Osteocyte (in vitro differentiated cells): ENCODE results near the gene SLC35F3. TPM values are rescaled to one million over a fixed set of nuclear protein-coding genes. Genes with fewer than 3 reads are reported as not detected.

ENCODE experiments used
- DNase-seq: peaks from one replicate; pipeline ENCODE4 v3.0.0; 2021; ENCODE audit warnings: mixed read lengths; ENCODE audit not compliant: unreplicated experiment; ENCODE audit errors: extremely low spot score
- H3K27ac Mint-ChIP-seq: one replicate; pipeline ENCODE4 v1.8.0; 2021; ENCODE audit warnings: mild to moderate bottlenecking, mixed read lengths; ENCODE audit not compliant: unreplicated experiment
- H3K27me3 Mint-ChIP-seq: one replicate; pipeline ENCODE4 v1.8.0; 2021; ENCODE audit warnings: mixed read lengths; ENCODE audit not compliant: unreplicated experiment
- H3K36me3 Mint-ChIP-seq: one replicate; pipeline ENCODE4 v1.8.0; 2021; ENCODE audit warnings: mixed read lengths; ENCODE audit not compliant: unreplicated experiment
- H3K4me1 Mint-ChIP-seq: one replicate; pipeline ENCODE4 v1.8.0; 2021; ENCODE audit warnings: mixed read lengths; ENCODE audit not compliant: unreplicated experiment
- H3K4me3 Mint-ChIP-seq: one replicate; pipeline ENCODE4 v1.8.0; 2021; ENCODE audit warnings: mild to moderate bottlenecking, moderate library complexity, mixed read lengths; ENCODE audit not compliant: unreplicated experiment
- H3K9me3 Mint-ChIP-seq: one replicate; pipeline ENCODE4 v1.8.0; 2021; ENCODE audit warnings: mixed read lengths; ENCODE audit not compliant: unreplicated experiment
- total RNA-seq: library from RNA; stranded (reverse); gene quantifications from 2 replicates; pipeline ENCODE4 v1.2.1, GENCODE V29; 2021
- TF ChIP-seq, protein P1 (sequence below): fragments of 200-600 bp; sonication (generic); IDR thresholded peaks from 2 replicates; pipeline ENCODE4 v1.5.0; 2021; ENCODE audit warnings: antibody characterized with exemption, mild to moderate bottlenecking, moderate library complexity

SLC35F3 gene
- total RNA-seq, 1 donor from 2014 or later = not detected

DNA sequence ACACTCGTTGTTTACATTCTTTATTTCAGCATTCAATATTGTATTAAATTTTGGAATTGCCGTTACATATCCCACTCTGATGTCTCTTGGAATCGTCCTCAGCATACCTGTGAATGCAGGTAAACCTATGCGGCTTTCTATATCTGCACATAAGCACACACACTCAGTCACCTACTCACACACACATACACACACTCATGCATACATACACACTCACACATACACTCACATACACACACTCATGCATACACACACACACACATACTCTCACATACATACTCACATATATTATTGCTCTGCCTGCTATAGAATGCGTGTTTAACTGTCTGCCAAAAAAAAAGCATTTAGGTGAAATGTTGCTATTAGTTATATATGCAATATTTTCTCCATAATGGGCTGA, 415.6 kb downstream of the SLC35F3 start:
- H3K9me3 Mint-ChIP-seq = no peaks in the 10 kb centered on the region
- DNase-seq = no peak
- no peaks in the 10 kb centered on the region for H3K4me1 Mint-ChIP-seq
- H3K4me3 Mint-ChIP-seq = no peak overlapping the region
- H3K36me3 Mint-ChIP-seq = no peaks in the 10 kb centered on the region
- no peak overlapping the region for H3K27ac Mint-ChIP-seq
- TF ChIP-seq, protein P1, sequence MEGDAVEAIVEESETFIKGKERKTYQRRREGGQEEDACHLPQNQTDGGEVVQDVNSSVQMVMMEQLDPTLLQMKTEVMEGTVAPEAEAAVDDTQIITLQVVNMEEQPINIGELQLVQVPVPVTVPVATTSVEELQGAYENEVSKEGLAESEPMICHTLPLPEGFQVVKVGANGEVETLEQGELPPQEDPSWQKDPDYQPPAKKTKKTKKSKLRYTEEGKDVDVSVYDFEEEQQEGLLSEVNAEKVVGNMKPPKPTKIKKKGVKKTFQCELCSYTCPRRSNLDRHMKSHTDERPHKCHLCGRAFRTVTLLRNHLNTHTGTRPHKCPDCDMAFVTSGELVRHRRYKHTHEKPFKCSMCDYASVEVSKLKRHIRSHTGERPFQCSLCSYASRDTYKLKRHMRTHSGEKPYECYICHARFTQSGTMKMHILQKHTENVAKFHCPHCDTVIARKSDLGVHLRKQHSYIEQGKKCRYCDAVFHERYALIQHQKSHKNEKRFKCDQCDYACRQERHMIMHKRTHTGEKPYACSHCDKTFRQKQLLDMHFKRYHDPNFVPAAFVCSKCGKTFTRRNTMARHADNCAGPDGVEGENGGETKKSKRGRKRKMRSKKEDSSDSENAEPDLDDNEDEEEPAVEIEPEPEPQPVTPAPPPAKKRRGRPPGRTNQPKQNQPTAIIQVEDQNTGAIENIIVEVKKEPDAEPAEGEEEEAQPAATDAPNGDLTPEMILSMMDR = no peak
- peaks cover 31% of the 10 kb centered on the region for H3K27me3 Mint-ChIP-seq

DNA sequence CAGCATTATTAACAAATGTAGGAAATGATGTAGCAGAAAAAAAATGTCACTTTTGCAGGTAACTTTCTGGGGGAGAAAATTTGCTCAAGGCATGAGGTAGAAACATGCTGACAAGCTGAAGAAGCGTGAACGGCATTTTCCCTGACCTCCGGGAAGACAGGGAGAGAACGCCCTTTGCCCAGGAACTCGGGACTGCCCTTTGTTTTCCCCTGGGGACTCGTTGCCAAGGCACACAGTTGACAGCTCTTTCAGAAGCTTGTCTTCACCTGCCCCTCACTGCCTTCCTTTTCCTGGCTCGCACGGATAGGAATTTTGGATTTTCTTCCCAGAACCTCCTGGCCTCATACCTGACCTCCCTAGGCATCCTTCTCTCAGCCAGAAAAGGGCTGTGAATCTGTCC, 416.1 kb downstream of the SLC35F3 start:
- Mint-ChIP-seq H3K4me3 (no peak overlapping the region), H3K4me1 (no peaks in the 10 kb centered on the region), H3K36me3 (no peaks in the 10 kb centered on the region), H3K27me3 (peaks cover 35% of the 10 kb centered on the region), H3K27ac (no peak overlapping the region), H3K9me3 (no peaks in the 10 kb centered on the region)
- no peak for DNase-seq
- TF ChIP-seq, protein P1 = no peak

DNA sequence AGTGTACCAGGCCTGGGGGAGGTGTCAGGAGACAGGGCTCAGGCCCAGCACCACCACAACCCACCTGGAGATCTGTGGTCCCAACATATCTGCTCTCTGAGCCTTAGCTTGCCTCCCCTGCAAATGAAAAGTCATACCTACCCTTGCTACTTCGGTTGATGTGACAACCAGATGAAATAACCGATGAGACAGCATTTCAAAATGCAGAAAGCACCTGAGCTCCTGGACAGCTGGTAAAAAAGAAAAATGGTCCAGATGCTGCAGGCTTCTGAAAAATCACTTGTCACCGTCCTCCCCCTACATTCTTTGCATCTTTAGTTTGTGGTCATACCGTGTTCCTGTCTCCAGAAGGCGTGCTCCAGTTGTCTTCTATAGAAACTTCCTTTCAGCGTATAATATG, 416.8 kb downstream of the SLC35F3 start:
- Mint-ChIP-seq H3K27ac (no peak overlapping the region), H3K27me3 (peaks cover 42% of the 10 kb centered on the region), H3K4me1 (no peaks in the 10 kb centered on the region), H3K36me3 (no peaks in the 10 kb centered on the region), H3K9me3 (no peaks in the 10 kb centered on the region), H3K4me3 (no peak overlapping the region)
- no peak for DNase-seq
- TF ChIP-seq, protein P1 = no peak

DNA sequence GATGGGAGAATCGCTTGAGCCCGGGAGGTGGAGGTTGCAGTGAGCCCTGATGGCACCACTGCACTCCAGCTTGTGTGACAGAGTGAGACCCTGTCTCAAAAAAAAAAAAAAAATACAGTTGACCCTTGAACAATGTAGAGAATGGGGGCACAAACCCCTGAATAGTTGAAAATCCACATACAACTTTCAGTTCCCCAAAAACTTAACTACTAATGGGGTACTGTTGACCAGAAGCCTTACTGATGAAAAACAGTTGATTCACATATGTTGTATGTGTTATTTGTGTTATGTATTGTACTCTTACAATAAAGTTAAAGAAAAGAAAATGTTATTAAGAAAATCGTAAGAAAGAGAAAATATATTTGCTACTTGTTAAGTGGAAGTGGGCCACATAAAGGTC, 417.6 kb downstream of the SLC35F3 start:
- peaks cover 6% of the 10 kb centered on the region for H3K4me1 Mint-ChIP-seq
- no peak for DNase-seq
- no peaks in the 10 kb centered on the region for H3K36me3 Mint-ChIP-seq
- TF ChIP-seq, protein P1 = no peak
- no peak overlapping the region for H3K27ac Mint-ChIP-seq
- H3K4me3 Mint-ChIP-seq = no peak overlapping the region
- peaks cover 46% of the 10 kb centered on the region for H3K27me3 Mint-ChIP-seq
- H3K9me3 Mint-ChIP-seq = no peaks in the 10 kb centered on the region

DNA sequence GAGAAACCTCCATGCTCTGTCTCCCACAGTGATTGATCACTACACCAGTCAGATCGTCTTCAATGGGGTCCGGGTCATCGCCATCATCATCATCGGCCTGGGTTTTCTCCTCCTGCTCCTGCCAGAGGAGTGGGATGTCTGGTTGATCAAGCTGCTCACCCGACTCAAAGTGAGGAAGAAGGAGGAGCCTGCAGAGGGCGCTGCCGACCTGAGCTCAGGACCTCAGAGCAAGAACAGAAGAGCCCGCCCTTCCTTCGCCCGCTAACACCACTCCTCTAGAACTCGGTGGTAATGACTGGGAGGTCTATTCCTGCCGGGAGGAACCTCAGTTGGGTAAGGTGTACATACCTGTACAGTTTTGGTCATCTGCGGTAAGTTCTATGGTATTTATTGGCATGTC, 418.5 kb downstream of the SLC35F3 start:
- TF ChIP-seq, protein P1 = peak; percentile 31
- Mint-ChIP-seq H3K4me3 (no peak overlapping the region), H3K4me1 (peaks cover 6% of the 10 kb centered on the region), H3K27me3 (peaks cover 48% of the 10 kb centered on the region), H3K27ac (no peak overlapping the region), H3K9me3 (no peaks in the 10 kb centered on the region), H3K36me3 (no peaks in the 10 kb centered on the region)
- DNase-seq = no peak
